NB4 (cell line): Measurements from ENCODE around the gene CD99.

Source experiments
- CTCF ChIP-seq: IDR thresholded peaks from one replicate; pipeline ENCODE4 v1.5.1; 2012; ENCODE audit warnings: low read depth, low read length
- MAX ChIP-seq: IDR thresholded peaks from 2 replicates; pipeline ENCODE4 v1.6.1; 2011; ENCODE audit warnings: low read depth, low read length
- MYC ChIP-seq: IDR thresholded peaks from 2 replicates; pipeline ENCODE4 v1.6.1; 2011; ENCODE audit warnings: low read depth, low read length
- POLR2A ChIP-seq: IDR thresholded peaks from 2 replicates; pipeline ENCODE4 v1.6.1; 2011; ENCODE audit warnings: mild to moderate bottlenecking; ENCODE audit not compliant: insufficient read length; ENCODE audit errors: extremely low read depth

GRCh38 chrX:2782171-2782570, 91.1 kb downstream of the CD99 start:
- TF ChIP-seq CTCF, result no peak
- no peak for TF ChIP-seq POLR2A
- TF ChIP-seq MAX, result no peak
- TF ChIP-seq MYC, result no peak
